HG03135 (cell line): ENCODE data around the gene ANKRD36.
"Not testable (repeated sequence)": the region's sequence is repeated elsewhere in the genome, so short reads cannot be mapped to it uniquely, and the experiment has no call there.

Experiments
- ATAC-seq: cut with Tn5 transposase; IDR thresholded peaks from one replicate; pipeline ENCODE4 v1.9.1; 2021; ENCODE audit warnings: mild to moderate bottlenecking, moderate library complexity; ENCODE audit not compliant: unreplicated experiment

Gene ANKRD36

DNA sequence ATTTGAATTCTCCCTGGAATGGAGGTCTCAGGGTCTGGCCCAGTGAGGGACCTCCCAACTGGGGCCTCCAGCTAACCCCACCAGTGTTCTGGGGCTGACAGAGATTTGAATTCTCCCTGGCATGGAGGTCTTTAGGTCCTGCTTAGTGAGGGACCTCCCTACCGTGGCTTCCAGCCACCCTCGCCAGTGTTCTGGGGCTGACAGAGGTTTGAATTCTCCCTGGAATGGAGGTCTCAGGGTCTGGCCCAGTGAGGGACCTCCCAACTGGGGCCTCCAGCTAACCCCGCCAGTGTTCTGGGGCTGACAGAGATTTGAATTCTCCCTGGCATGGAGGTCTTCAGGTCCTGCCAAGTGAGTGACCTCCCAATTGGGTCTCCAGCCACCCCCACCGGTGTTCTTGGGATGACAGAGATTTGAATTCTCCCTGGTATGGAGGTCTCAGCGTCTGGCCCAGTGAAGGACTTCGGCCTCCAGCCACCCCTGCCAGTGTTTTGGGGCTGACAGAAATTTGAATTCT is 155.2 kb downstream of the ANKRD36 start:
- ATAC-seq, result not testable (repeated sequence)

- ATAC-seq, result not testable (repeated sequence)
Measured at GRCh38 chr2:97276232-97276798, 163.4 kb downstream of the ANKRD36 start.

GRCh38 chr2:97285187-97285586 is 172.2 kb downstream of the ANKRD36 start:
- not testable (repeated sequence) for ATAC-seq

DNA sequence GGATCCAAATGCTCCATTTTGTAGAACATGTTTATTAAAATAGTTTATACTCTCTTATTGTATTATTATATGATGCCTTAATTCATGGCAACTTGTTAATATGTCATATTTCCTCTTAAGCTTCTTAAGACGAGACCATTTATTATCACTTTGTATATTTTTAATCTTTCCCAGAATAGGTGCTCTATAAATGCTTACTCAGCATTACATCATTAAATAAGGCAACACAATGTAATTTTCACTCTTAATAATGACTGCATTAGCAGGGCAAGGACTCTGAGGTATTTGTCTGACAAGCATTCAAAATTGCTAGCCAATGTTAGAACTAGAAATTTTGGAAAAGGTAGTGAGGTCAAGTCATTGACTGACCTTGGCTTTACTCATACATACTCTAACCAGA is 180.7 kb downstream of the ANKRD36 start:
- not testable (repeated sequence) for ATAC-seq
